Measurements from ENCODE around the gene ZBTB8B.

DNA sequence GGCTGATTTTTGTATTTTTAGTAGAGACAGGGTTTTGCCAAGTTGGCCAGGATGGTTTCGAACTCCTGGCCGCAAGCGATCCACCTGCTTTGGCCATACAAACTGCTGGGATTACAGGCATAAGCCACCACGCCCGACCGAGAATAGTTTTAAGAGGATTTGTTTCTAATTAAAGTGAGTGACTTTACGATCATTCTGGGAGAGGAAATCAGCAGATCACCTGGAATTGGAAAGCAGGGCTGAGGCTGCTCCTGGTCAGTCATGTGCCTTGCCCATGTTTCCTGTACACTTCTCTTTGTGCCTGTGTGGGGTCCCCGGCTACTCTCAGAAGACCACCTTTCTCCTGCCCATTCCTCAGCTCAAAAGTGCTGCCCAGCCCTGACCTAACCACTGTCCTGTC, 33.9 kb downstream of the ZBTB8B start:
- TF ChIP-seq, protein P1, sequence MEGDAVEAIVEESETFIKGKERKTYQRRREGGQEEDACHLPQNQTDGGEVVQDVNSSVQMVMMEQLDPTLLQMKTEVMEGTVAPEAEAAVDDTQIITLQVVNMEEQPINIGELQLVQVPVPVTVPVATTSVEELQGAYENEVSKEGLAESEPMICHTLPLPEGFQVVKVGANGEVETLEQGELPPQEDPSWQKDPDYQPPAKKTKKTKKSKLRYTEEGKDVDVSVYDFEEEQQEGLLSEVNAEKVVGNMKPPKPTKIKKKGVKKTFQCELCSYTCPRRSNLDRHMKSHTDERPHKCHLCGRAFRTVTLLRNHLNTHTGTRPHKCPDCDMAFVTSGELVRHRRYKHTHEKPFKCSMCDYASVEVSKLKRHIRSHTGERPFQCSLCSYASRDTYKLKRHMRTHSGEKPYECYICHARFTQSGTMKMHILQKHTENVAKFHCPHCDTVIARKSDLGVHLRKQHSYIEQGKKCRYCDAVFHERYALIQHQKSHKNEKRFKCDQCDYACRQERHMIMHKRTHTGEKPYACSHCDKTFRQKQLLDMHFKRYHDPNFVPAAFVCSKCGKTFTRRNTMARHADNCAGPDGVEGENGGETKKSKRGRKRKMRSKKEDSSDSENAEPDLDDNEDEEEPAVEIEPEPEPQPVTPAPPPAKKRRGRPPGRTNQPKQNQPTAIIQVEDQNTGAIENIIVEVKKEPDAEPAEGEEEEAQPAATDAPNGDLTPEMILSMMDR (IDR thresholded peaks at IDR 0.05) = no peak
- TF ChIP-seq POLR2A (IDR thresholded peaks at IDR 0.05) = no peak

All from uterus (tissue), 2 donors.